KMS-11 (cell line): Measurements from ENCODE around the gene STIMATE.

Experiments
- H2AFZ ChIP-seq: fragments of 200-600 bp; sonication (generic); 2 replicates; pipeline ENCODE4 v1.6.1; 2016; ENCODE audit warnings: antibody characterized with exemption, mixed run types, low read depth
- H3K27ac ChIP-seq: fragments of 200-600 bp; sonication (generic); 2 replicates; pipeline ENCODE4 v1.6.1; 2016; ENCODE audit warnings: mild to moderate bottlenecking, mixed run types
- H3K27me3 ChIP-seq: fragments of 200-600 bp; sonication (generic); 2 replicates; pipeline ENCODE4 v1.6.1; 2017; ENCODE audit warnings: mild to moderate bottlenecking, low read depth, mixed run types, moderate library complexity; ENCODE audit not compliant: insufficient read depth
- H3K36me3 ChIP-seq: fragments of 200-600 bp; sonication (generic); 2 replicates; pipeline ENCODE4 v1.6.1; 2017; ENCODE audit warnings: mild to moderate bottlenecking, mixed run types; ENCODE audit not compliant: insufficient read depth
- H3K4me1 ChIP-seq: fragments of 200-600 bp; sonication (generic); 2 replicates; pipeline ENCODE4 v1.6.1; 2016; ENCODE audit warnings: mild to moderate bottlenecking, low read depth, mixed run types; ENCODE audit not compliant: poor library complexity, severe bottlenecking
- H3K4me2 ChIP-seq: fragments of 200-600 bp; sonication (generic); 2 replicates; pipeline ENCODE4 v1.7.0; 2016; ENCODE audit warnings: mild to moderate bottlenecking, mixed run types
- H3K4me3 ChIP-seq: fragments of 200-600 bp; sonication (generic); IDR thresholded peaks from 2 replicates; pipeline ENCODE4 v1.6.1; 2017; ENCODE audit warnings: low read depth, low read length, mixed read lengths; ENCODE audit not compliant: insufficient read depth
- H3K79me2 ChIP-seq: fragments of 200-600 bp; sonication (generic); 2 replicates; pipeline ENCODE4 v1.6.1; 2016; ENCODE audit warnings: low read depth, mixed run types; ENCODE audit not compliant: insufficient read depth
- H3K9ac ChIP-seq: fragments of 200-600 bp; sonication (generic); 2 replicates; pipeline ENCODE4 v1.6.1; 2016; ENCODE audit warnings: mild to moderate bottlenecking, mixed run types
- H4K20me1 ChIP-seq: fragments of 200-600 bp; sonication (generic); 2 replicates; pipeline ENCODE4 v1.6.1; 2016; ENCODE audit warnings: mild to moderate bottlenecking, mixed run types; ENCODE audit not compliant: insufficient read depth
- CTCF ChIP-seq: fragments of 200-600 bp; sonication (generic); conservative IDR thresholded peaks from 2 replicates; pipeline ENCODE4 v1.6.1; 2017; ENCODE audit warnings: low read depth, mild to moderate bottlenecking, antibody characterized with exemption, low read length, moderate library complexity, mixed read lengths

Gene STIMATE

GRCh38 chr3:52833202-52833601 lies 64.1 kb downstream of the STIMATE start:
- Histone ChIP-seq H3K9ac (no peak overlapping the region), H3K27me3 (no peaks in the 10 kb centered on the region), H3K27ac (no peak overlapping the region), H3K4me2 (no peak overlapping the region), H3K36me3 (no peaks in the 10 kb centered on the region), H3K4me3 (no peak overlapping the region), H4K20me1 (no peaks in the 10 kb centered on the region), H3K4me1 (no peaks in the 10 kb centered on the region), H2AFZ (no peak overlapping the region), H3K79me2 (no peaks in the 10 kb centered on the region)
- no peak for TF ChIP-seq CTCF

- no peaks in the 10 kb centered on the region for H4K20me1 ChIP-seq
- H3K4me1 ChIP-seq, result no peaks in the 10 kb centered on the region
- no peak overlapping the region for H3K27ac ChIP-seq
- no peak overlapping the region for H3K4me3 ChIP-seq
- no peak overlapping the region for H3K4me2 ChIP-seq
- TF ChIP-seq CTCF, result no peak
- H3K9ac ChIP-seq, result no peak overlapping the region
- no peaks in the 10 kb centered on the region for H3K27me3 ChIP-seq
- H3K79me2 ChIP-seq, result no peaks in the 10 kb centered on the region
- H2AFZ ChIP-seq, result no peak overlapping the region
- H3K36me3 ChIP-seq, result no peaks in the 10 kb centered on the region
Measured at GRCh38 chr3:52831500-52832301, 65.6 kb downstream of the STIMATE start.

GRCh38 chr3:52830535-52831258 lies 66.7 kb downstream of the STIMATE start, which contains the start of gene ITIH4:
TSS of gene ITIH4 (minus strand) at chr3:52830672. CDS start at chr3:52830642, 30 bp downstream.
- Histone ChIP-seq H3K4me1 (no peaks in the 10 kb centered on the region), H3K79me2 (no peaks in the 10 kb centered on the region), H3K27ac (no peak within 1 kb of the TSS), H3K36me3 (no peaks in the 10 kb centered on the region), H3K27me3 (no peaks in the 10 kb centered on the region), H3K4me2 (no peak within 1 kb of the TSS), H4K20me1 (no peaks in the 10 kb centered on the region), H2AFZ (no peak within 1 kb of the TSS), H3K9ac (no peak within 1 kb of the TSS), H3K4me3 (no peak within 1 kb of the TSS)
- TF ChIP-seq CTCF, result no peak

GRCh38 chr3:52829906-52830463 lies 67.4 kb downstream of the STIMATE start:
- no peak overlapping the region for H3K4me3 ChIP-seq
- H3K27ac ChIP-seq, result no peak overlapping the region
- H3K27me3 ChIP-seq, result no peaks in the 10 kb centered on the region
- H3K36me3 ChIP-seq, result no peaks in the 10 kb centered on the region
- no peaks in the 10 kb centered on the region for H3K4me1 ChIP-seq
- no peaks in the 10 kb centered on the region for H3K79me2 ChIP-seq
- TF ChIP-seq CTCF, result no peak
- no peak overlapping the region for H2AFZ ChIP-seq
- no peak overlapping the region for H3K9ac ChIP-seq
- H3K4me2 ChIP-seq, result no peak overlapping the region
- H4K20me1 ChIP-seq, result no peaks in the 10 kb centered on the region
